HEK293 (cell line): Measurements from ENCODE around the gene RINL.

ENCODE experiments used
- KLF10 ChIP-seq: fragments of 450-650 bp; IDR thresholded peaks from 2 replicates; pipeline ENCODE4 v1.5.1; 2018; ENCODE audit warnings: missing biosample characterization, mild to moderate bottlenecking, missing genetic modification characterization
- KLF9 ChIP-seq: fragments of 450-650 bp; formaldehyde crosslinking; IDR thresholded peaks from 2 replicates; pipeline ENCODE4 v1.5.1; 2016; ENCODE audit warnings: missing biosample characterization, missing genetic modification characterization, low read depth
- PRDM10 ChIP-seq: fragments of 450-650 bp; formaldehyde crosslinking; IDR thresholded peaks from 2 replicates; pipeline ENCODE4 v1.5.1; 2016; ENCODE audit warnings: missing biosample characterization, missing genetic modification characterization
- SETDB1 ChIP-seq: IDR thresholded peaks from one replicate; pipeline ENCODE4 v1.6.1; 2017; ENCODE audit warnings: mild to moderate bottlenecking, low read length, moderate library complexity, mixed read lengths; ENCODE audit not compliant: insufficient read length
- TCF7L2 ChIP-seq: IDR thresholded peaks from 2 replicates; pipeline ENCODE4 v1.6.1; 2011; ENCODE audit warnings: low read depth, mild to moderate bottlenecking, inconsistent platforms, low read length, moderate library complexity, borderline replicate concordance
- YY2 ChIP-seq: fragments of 450-650 bp; formaldehyde crosslinking; IDR thresholded peaks from 2 replicates; pipeline ENCODE4 v1.5.1; 2016; ENCODE audit warnings: missing biosample characterization, missing genetic modification characterization
- ZBTB17 ChIP-seq: fragments of 450-650 bp; formaldehyde crosslinking; IDR thresholded peaks from 2 replicates; pipeline ENCODE4 v1.5.1; 2016; ENCODE audit warnings: missing biosample characterization, missing genetic modification characterization
- ZBTB20 ChIP-seq: fragments of 450-650 bp; formaldehyde crosslinking; IDR thresholded peaks from 2 replicates; pipeline ENCODE4 v1.5.1; 2016; ENCODE audit warnings: missing biosample characterization, missing genetic modification characterization
- ZBTB8A ChIP-seq: fragments of 450-650 bp; formaldehyde crosslinking; IDR thresholded peaks from 2 replicates; pipeline ENCODE4 v1.5.1; 2016; ENCODE audit warnings: missing biosample characterization, missing genetic modification characterization
- ZEB2 ChIP-seq: fragments of 450-650 bp; formaldehyde crosslinking; IDR thresholded peaks from 2 replicates; pipeline ENCODE4 v1.5.1; 2016; ENCODE audit warnings: missing biosample characterization, missing genetic modification characterization
- ZFP69B ChIP-seq: fragments of 450-650 bp; formaldehyde crosslinking; IDR thresholded peaks from 2 replicates; pipeline ENCODE4 v1.5.1; 2016; ENCODE audit warnings: missing biosample characterization, missing genetic modification characterization
- ZNF10 ChIP-seq: fragments of 450-650 bp; formaldehyde crosslinking; IDR thresholded peaks from 2 replicates; pipeline ENCODE4 v1.5.1; 2017; ENCODE audit warnings: missing biosample characterization, missing genetic modification characterization
- ZNF16 ChIP-seq: fragments of 450-650 bp; formaldehyde crosslinking; IDR thresholded peaks from 2 replicates; pipeline ENCODE4 v1.5.1; 2016; ENCODE audit warnings: low read depth, missing biosample characterization, missing genetic modification characterization
- ZNF324 ChIP-seq: fragments of 450-650 bp; formaldehyde crosslinking; IDR thresholded peaks from 2 replicates; pipeline ENCODE4 v1.5.1; 2016; ENCODE audit warnings: missing biosample characterization, missing genetic modification characterization
- ZNF404 ChIP-seq: fragments of 450-650 bp; formaldehyde crosslinking; IDR thresholded peaks from 2 replicates; pipeline ENCODE4 v1.5.1; 2017; ENCODE audit warnings: missing biosample characterization, missing genetic modification characterization
- ZNF518A ChIP-seq: fragments of 450-650 bp; formaldehyde crosslinking; conservative IDR thresholded peaks from 2 replicates; pipeline ENCODE4 v1.5.1; 2016; ENCODE audit warnings: low read depth, missing biosample characterization, missing genetic modification characterization
- ZNF561 ChIP-seq: fragments of 450-650 bp; IDR thresholded peaks from 2 replicates; pipeline ENCODE4 v1.5.1; 2018; ENCODE audit warnings: missing biosample characterization, missing genetic modification characterization, borderline replicate concordance
- ZNF600 ChIP-seq: fragments of 450-650 bp; formaldehyde crosslinking; IDR thresholded peaks from 2 replicates; pipeline ENCODE4 v1.5.1; 2016; ENCODE audit warnings: missing biosample characterization, missing genetic modification characterization
- ZNF610 ChIP-seq: fragments of 450-650 bp; formaldehyde crosslinking; IDR thresholded peaks from 2 replicates; pipeline ENCODE4 v1.5.1; 2016; ENCODE audit warnings: missing biosample characterization, missing genetic modification characterization, borderline replicate concordance
- ZNF660 ChIP-seq: fragments of 450-650 bp; IDR thresholded peaks from 2 replicates; pipeline ENCODE4 v1.5.1; 2018; ENCODE audit warnings: missing biosample characterization, mild to moderate bottlenecking, missing genetic modification characterization
- ZNF76 ChIP-seq: fragments of 450-650 bp; formaldehyde crosslinking; IDR thresholded peaks from 2 replicates; pipeline ENCODE4; 2016; ENCODE audit warnings: low read depth, missing biosample characterization, missing genetic modification characterization, borderline replicate concordance
- ZNF792 ChIP-seq: fragments of 450-650 bp; formaldehyde crosslinking; IDR thresholded peaks from 2 replicates; pipeline ENCODE4 v1.5.1; 2016; ENCODE audit warnings: missing biosample characterization, missing genetic modification characterization
- ZNF843 ChIP-seq: fragments of 450-650 bp; formaldehyde crosslinking; IDR thresholded peaks from 2 replicates; pipeline ENCODE4 v1.5.1; 2016; ENCODE audit warnings: missing biosample characterization, missing genetic modification characterization
- ZSCAN18 ChIP-seq: fragments of 450-650 bp; formaldehyde crosslinking; IDR thresholded peaks from 2 replicates; pipeline ENCODE4 v1.5.1; 2016; ENCODE audit warnings: missing biosample characterization, missing genetic modification characterization
- ZSCAN30 ChIP-seq: fragments of 450-650 bp; IDR thresholded peaks from 2 replicates; pipeline ENCODE4 v1.5.1; 2018; ENCODE audit warnings: missing biosample characterization, mild to moderate bottlenecking, missing genetic modification characterization, moderate library complexity
- ZXDB ChIP-seq: fragments of 450-650 bp; formaldehyde crosslinking; IDR thresholded peaks from 2 replicates; pipeline ENCODE4 v1.5.1; 2016; ENCODE audit warnings: missing biosample characterization, missing genetic modification characterization
- TF ChIP-seq, protein P1 (sequence below): fragments of 450-650 bp; formaldehyde crosslinking; IDR thresholded peaks from 2 replicates; pipeline ENCODE4 v1.5.1; 2016; ENCODE audit warnings: missing biosample characterization, missing genetic modification characterization

Gene RINL

DNA sequence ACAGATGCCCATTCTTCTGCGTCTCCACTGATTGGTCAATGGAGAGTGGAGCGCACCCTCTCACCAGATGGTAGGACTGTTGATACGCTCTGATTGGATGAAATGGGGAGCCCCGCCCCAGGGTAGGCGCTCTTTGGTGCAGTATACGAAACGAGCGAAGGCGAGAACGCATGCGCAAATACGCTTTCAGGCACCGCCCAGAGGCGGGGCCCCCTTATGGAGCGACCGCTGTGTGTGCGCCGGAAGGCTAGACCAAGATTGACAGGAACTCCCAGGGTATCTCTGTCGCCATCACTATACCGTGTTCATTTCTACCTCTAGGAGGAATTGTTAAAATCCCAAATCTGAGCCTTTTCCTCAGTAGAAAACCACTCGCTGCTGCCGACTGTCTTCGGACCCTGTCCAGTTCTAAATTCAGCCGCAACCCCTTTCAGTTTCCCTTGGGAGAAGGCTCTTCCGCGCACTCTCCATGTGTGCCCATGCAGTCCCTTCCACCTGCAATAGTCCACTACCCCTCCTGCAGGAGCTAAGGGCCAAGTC, 27.6 kb downstream of the RINL start (continued):
- TF ChIP-seq, protein P1, sequence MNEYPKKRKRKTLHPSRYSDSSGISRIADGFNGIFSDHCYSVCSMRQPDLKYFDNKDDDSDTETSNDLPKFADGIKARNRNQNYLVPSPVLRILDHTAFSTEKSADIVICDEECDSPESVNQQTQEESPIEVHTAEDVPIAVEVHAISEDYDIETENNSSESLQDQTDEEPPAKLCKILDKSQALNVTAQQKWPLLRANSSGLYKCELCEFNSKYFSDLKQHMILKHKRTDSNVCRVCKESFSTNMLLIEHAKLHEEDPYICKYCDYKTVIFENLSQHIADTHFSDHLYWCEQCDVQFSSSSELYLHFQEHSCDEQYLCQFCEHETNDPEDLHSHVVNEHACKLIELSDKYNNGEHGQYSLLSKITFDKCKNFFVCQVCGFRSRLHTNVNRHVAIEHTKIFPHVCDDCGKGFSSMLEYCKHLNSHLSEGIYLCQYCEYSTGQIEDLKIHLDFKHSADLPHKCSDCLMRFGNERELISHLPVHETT (tag by site-specific recombination) = peak; percentile 64
- TF ChIP-seq ZNF324 (tag by site-specific recombination) = peak; percentile 60; the same call in 1 of the 2 replicates
- no peak for TF ChIP-seq ZNF16 (tag by site-specific recombination)
- TF ChIP-seq KLF9 (tag by site-specific recombination) = peak; percentile 63; the same call in 1 of the 2 replicates
- peak; percentile 84 for TF ChIP-seq ZEB2 (tag by site-specific recombination)
- TF ChIP-seq ZXDB (tag by site-specific recombination) = peak; percentile 57
- TF ChIP-seq YY2 (tag by site-specific recombination) = peak; percentile 77
- no peak for TF ChIP-seq ZNF792 (tag by site-specific recombination)
- no peak for TF ChIP-seq SETDB1
- peak; percentile 17; the same call in 1 of the 2 replicates for TF ChIP-seq ZNF10 (tag by site-specific recombination)
- TF ChIP-seq ZBTB8A = peak; percentile 100
- TF ChIP-seq PRDM10 (tag by site-specific recombination) = peak; percentile 91
- TF ChIP-seq ZSCAN18 (tag by site-specific recombination) = no peak
- TF ChIP-seq KLF10 (tag by site-specific recombination) = peak; percentile 80
- peak; percentile 80 for TF ChIP-seq ZBTB17 (tag by site-specific recombination)
- TF ChIP-seq ZNF561 (tag by site-specific recombination) = peak; percentile 47; the same call in 1 of the 2 replicates
- peak; percentile 77 for TF ChIP-seq ZNF843 (tag by site-specific recombination)
- peak; percentile 78; the same call in 1 of the 2 replicates for TF ChIP-seq ZNF610 (tag by site-specific recombination)
- no peak for TF ChIP-seq TCF7L2
- no peak for TF ChIP-seq ZNF600 (tag by site-specific recombination)
- peak; percentile 90 for TF ChIP-seq ZSCAN30 (tag by site-specific recombination)
- TF ChIP-seq ZNF518A (tag by site-specific recombination) = peak; percentile 34; the same call in 1 of the 2 replicates
- peak; percentile 66; the same call in 1 of the 2 replicates for TF ChIP-seq ZFP69B (tag by site-specific recombination)
- peak; percentile 60 for TF ChIP-seq ZNF76 (tag by site-specific recombination)
- TF ChIP-seq ZNF660 (tag by site-specific recombination) = peak; percentile 90
- 0 out of 2 replicates have a peak, but pooled peaks have one; percentile 26 for TF ChIP-seq ZNF404 (tag by site-specific recombination)
- peak; percentile 37 for TF ChIP-seq ZBTB20 (tag by site-specific recombination)
- TF ChIP-seq, all 188 proteins: peak for 39
